Measurements from ENCODE around the gene KLF5. TPM values are rescaled to one million over a fixed set of nuclear protein-coding genes. Genes with fewer than 3 reads are reported as not detected.

The KLF5 gene
- polyA plus RNA-seq, 3 donors = 1.8 to 6.5 (median 3.6) TPM

GRCh38 chr13:73065036-73065435 lies 6.2 kb downstream of the KLF5 start:
- Mint-ChIP-seq H3K27me3 (ENCODE audit: low read depth in 3 of 3) (peaks cover 16 to 23% (median 23%) of the 10 kb centered on the region in 3 donors), H3K27ac (no peak overlapping the region), H3K4me3 (no peak overlapping the region), H3K9me3 (peaks cover 0 to 6% (median 0%) of the 10 kb centered on the region in 7 donors), H3K36me3 (peaks cover 20 to 26% of the 10 kb centered on the region in 2 donors), H3K4me1 (peaks cover 14% of the 10 kb centered on the region)
- H3K27me3 ChIP-seq (ENCODE audit: control insufficient read depth in 2 of 2, insufficient read depth in 2 of 2, low read length in 2 of 2) = peaks cover 17 to 21% of the 10 kb centered on the region in 2 donors
- no peak overlapping the region for H2AFZ ChIP-seq (ENCODE audit: insufficient read depth, low read depth, low read length, poor library complexity, severe bottlenecking)
- no peaks in the 10 kb centered on the region for H3K36me3 ChIP-seq (replicated peaks in 1 of 2; ENCODE audit: control insufficient read depth in 1 of 2, insufficient read depth in 2 of 2, low read length in 2 of 2)
- H3K9ac ChIP-seq (ENCODE audit: insufficient read depth, low read length, poor library complexity, severe bottlenecking) = no peak overlapping the region
- H3K79me2 ChIP-seq (ENCODE audit: insufficient read depth, low read length) = no peaks in the 10 kb centered on the region
- peaks cover 5 to 16% of the 10 kb centered on the region in 2 donors for H3K4me1 ChIP-seq (ENCODE audit: control insufficient read depth in 1 of 2, insufficient read depth in 2 of 2, low read length in 2 of 2)
- H4K20me1 ChIP-seq (ENCODE audit: insufficient read depth, low read length) = no peaks in the 10 kb centered on the region
- no peak overlapping the region for H3K4me2 ChIP-seq (replicated peaks; ENCODE audit: extremely low read depth, low read length, poor library complexity, severe bottlenecking)
- no peak overlapping the region for H3K27ac ChIP-seq (ENCODE audit: low read depth in 1 of 2, low read length in 2 of 2)
- WGBS (ENCODE audit: insufficient coverage) = 83% methylated on average over 1 of the region's 2 CpGs
- no peak overlapping the region for H3K4me3 ChIP-seq (replicated peaks in 1 of 3; ENCODE audit: low read depth in 2 of 3, low read length in 3 of 3)
- intact Hi-C loops (cut with micrococcal nuclease) = no loop called here
- no peak for DNase-seq
- H3K9me3 ChIP-seq (replicated peaks in 1 of 2; ENCODE audit: control insufficient read depth in 1 of 2, insufficient read depth in 1 of 2, low read length in 2 of 2) = no peaks in the 10 kb centered on the region
- TF ChIP-seq CTCF (IDR thresholded peaks at IDR 0.05) = no peak

- 100% methylated on average over 5 of the region's 7 CpGs for WGBS (ENCODE audit: insufficient coverage)
- peaks cover 0 to 3% (median 0%) of the 10 kb centered on the region in 7 donors for H3K9me3 Mint-ChIP-seq
- DNase-seq = no peak
- Histone ChIP-seq H3K36me3 (replicated peaks in 1 of 2; ENCODE audit: control insufficient read depth in 1 of 2, insufficient read depth in 2 of 2, low read length in 2 of 2) (no peaks in the 10 kb centered on the region), H3K4me1 (ENCODE audit: control insufficient read depth in 1 of 2, insufficient read depth in 2 of 2, low read length in 2 of 2) (peaks cover 0 to 8% of the 10 kb centered on the region in 2 donors), H4K20me1 (ENCODE audit: insufficient read depth, low read length) (no peaks in the 10 kb centered on the region), H3K4me3 (replicated peaks in 1 of 3; ENCODE audit: low read depth in 2 of 3, low read length in 3 of 3) (no peak overlapping the region), H3K27ac (ENCODE audit: low read depth in 1 of 2, low read length in 2 of 2) (no peak overlapping the region), H3K4me2 (replicated peaks; ENCODE audit: extremely low read depth, low read length, poor library complexity, severe bottlenecking) (no peak overlapping the region), H2AFZ (ENCODE audit: insufficient read depth, low read depth, low read length, poor library complexity, severe bottlenecking) (no peak overlapping the region), H3K9ac (ENCODE audit: insufficient read depth, low read length, poor library complexity, severe bottlenecking) (no peak overlapping the region), H3K79me2 (ENCODE audit: insufficient read depth, low read length) (no peaks in the 10 kb centered on the region), H3K27me3 (ENCODE audit: control insufficient read depth in 2 of 2, insufficient read depth in 2 of 2, low read length in 2 of 2) (peaks cover 9 to 13% of the 10 kb centered on the region in 2 donors), H3K9me3 (replicated peaks in 1 of 2; ENCODE audit: control insufficient read depth in 1 of 2, insufficient read depth in 1 of 2, low read length in 2 of 2) (no peaks in the 10 kb centered on the region)
- no peak for TF ChIP-seq CTCF (IDR thresholded peaks at IDR 0.05)
- H3K36me3 Mint-ChIP-seq = peaks cover 20 to 26% of the 10 kb centered on the region in 2 donors
- H3K27ac Mint-ChIP-seq = no peak overlapping the region
- peaks cover 6% of the 10 kb centered on the region for H3K4me1 Mint-ChIP-seq
- intact Hi-C loops (cut with micrococcal nuclease) = no loop called here
- peaks cover 8 to 16% (median 16%) of the 10 kb centered on the region in 3 donors for H3K27me3 Mint-ChIP-seq (ENCODE audit: low read depth in 3 of 3)
- H3K4me3 Mint-ChIP-seq = no peak overlapping the region
Observed at GRCh38 chr13:73065665-73066340, 7.0 kb downstream of the KLF5 start.
